ENCODE data around the gene PKN1.

PKN1 gene

GRCh38 chr19:14407605-14408484 lies 25.3 kb upstream of the PKN1 start:
- Histone ChIP-seq H3K9ac (ENCODE audit: low read length) (peak overlapping the region; percentile 45), H3K36me3 (ENCODE audit: control insufficient read depth, insufficient read depth, low read length, severe bottlenecking) (peaks cover 68% of the 10 kb centered on the region), H3K9me3 (ENCODE audit: control insufficient read depth, low read length) (no peaks in the 10 kb centered on the region), H3K4me1 (ENCODE audit: control insufficient read depth, insufficient read depth, low read length) (peaks cover 12% of the 10 kb centered on the region), H3K27me3 (replicated peaks; ENCODE audit: control insufficient read depth, insufficient read depth, low read length) (no peaks in the 10 kb centered on the region), H3K4me3 (ENCODE audit: low read length) (no peak overlapping the region)
- no peak for DNase-seq (ENCODE audit: low read depth)

GRCh38 chr19:14408491-14409145 lies 24.5 kb upstream of the PKN1 start:
- Histone ChIP-seq H3K4me1 (ENCODE audit: control insufficient read depth, insufficient read depth, low read length) (peaks cover 15% of the 10 kb centered on the region), H3K9me3 (ENCODE audit: control insufficient read depth, low read length) (no peaks in the 10 kb centered on the region), H3K9ac (ENCODE audit: low read length) (peak overlapping the region; percentile 45), H3K27me3 (replicated peaks; ENCODE audit: control insufficient read depth, insufficient read depth, low read length) (no peaks in the 10 kb centered on the region), H3K4me3 (ENCODE audit: low read length) (no peak overlapping the region), H3K36me3 (ENCODE audit: control insufficient read depth, insufficient read depth, low read length, severe bottlenecking) (peaks cover 71% of the 10 kb centered on the region)
- DNase-seq (ENCODE audit: low read depth), result no peak

- Histone ChIP-seq H3K4me1 (ENCODE audit: control insufficient read depth, insufficient read depth, low read length) (peaks cover 19% of the 10 kb centered on the region), H3K36me3 (ENCODE audit: control insufficient read depth, insufficient read depth, low read length, severe bottlenecking) (peaks cover 74% of the 10 kb centered on the region), H3K4me3 (ENCODE audit: low read length) (no peak overlapping the region), H3K9ac (ENCODE audit: low read length) (no peak overlapping the region), H3K9me3 (ENCODE audit: control insufficient read depth, low read length) (no peaks in the 10 kb centered on the region), H3K27me3 (replicated peaks; ENCODE audit: control insufficient read depth, insufficient read depth, low read length) (no peaks in the 10 kb centered on the region)
- DNase-seq (ENCODE audit: low read depth), result no peak
Observed at GRCh38 chr19:14409146-14410023, 23.7 kb upstream of the PKN1 start.

- H3K9me3 ChIP-seq (ENCODE audit: control insufficient read depth, low read length), result no peaks in the 10 kb centered on the region
- no peak overlapping the region for H3K4me3 ChIP-seq (ENCODE audit: low read length)
- H3K27me3 ChIP-seq (replicated peaks; ENCODE audit: control insufficient read depth, insufficient read depth, low read length), result no peaks in the 10 kb centered on the region
- DNase-seq (ENCODE audit: low read depth), result no peak
- H3K4me1 ChIP-seq (ENCODE audit: control insufficient read depth, insufficient read depth, low read length), result peaks cover 19% of the 10 kb centered on the region
- no peak overlapping the region for H3K9ac ChIP-seq (ENCODE audit: low read length)
- peaks cover 70% of the 10 kb centered on the region for H3K36me3 ChIP-seq (ENCODE audit: control insufficient read depth, insufficient read depth, low read length, severe bottlenecking)
Observed at GRCh38 chr19:14410091-14411051, 22.7 kb upstream of the PKN1 start.

- Histone ChIP-seq H3K27me3 (replicated peaks; ENCODE audit: control insufficient read depth, insufficient read depth, low read length) (no peaks in the 10 kb centered on the region), H3K9ac (ENCODE audit: low read length) (no peak overlapping the region), H3K4me1 (ENCODE audit: control insufficient read depth, insufficient read depth, low read length) (peaks cover 25% of the 10 kb centered on the region), H3K4me3 (ENCODE audit: low read length) (no peak overlapping the region), H3K36me3 (ENCODE audit: control insufficient read depth, insufficient read depth, low read length, severe bottlenecking) (peaks cover 70% of the 10 kb centered on the region), H3K9me3 (ENCODE audit: control insufficient read depth, low read length) (no peaks in the 10 kb centered on the region)
- DNase-seq (ENCODE audit: low read depth), result no peak
Observed at GRCh38 chr19:14411161-14411937, 21.8 kb upstream of the PKN1 start.

GRCh38 chr19:14411938-14412245 lies 21.2 kb upstream of the PKN1 start:
- H3K9me3 ChIP-seq (ENCODE audit: control insufficient read depth, low read length), result no peaks in the 10 kb centered on the region
- H3K9ac ChIP-seq (ENCODE audit: low read length), result no peak overlapping the region
- no peak overlapping the region for H3K4me3 ChIP-seq (ENCODE audit: low read length)
- no peak for DNase-seq (ENCODE audit: low read depth)
- H3K27me3 ChIP-seq (replicated peaks; ENCODE audit: control insufficient read depth, insufficient read depth, low read length), result no peaks in the 10 kb centered on the region
- peaks cover 64% of the 10 kb centered on the region for H3K36me3 ChIP-seq (ENCODE audit: control insufficient read depth, insufficient read depth, low read length, severe bottlenecking)
- peaks cover 27% of the 10 kb centered on the region for H3K4me1 ChIP-seq (ENCODE audit: control insufficient read depth, insufficient read depth, low read length)

GRCh38 chr19:14412324-14412995 lies 20.6 kb upstream of the PKN1 start:
- no peak overlapping the region for H3K4me3 ChIP-seq (ENCODE audit: low read length)
- no peaks in the 10 kb centered on the region for H3K27me3 ChIP-seq (replicated peaks; ENCODE audit: control insufficient read depth, insufficient read depth, low read length)
- no peaks in the 10 kb centered on the region for H3K9me3 ChIP-seq (ENCODE audit: control insufficient read depth, low read length)
- H3K36me3 ChIP-seq (ENCODE audit: control insufficient read depth, insufficient read depth, low read length, severe bottlenecking), result peaks cover 61% of the 10 kb centered on the region
- peaks cover 32% of the 10 kb centered on the region for H3K4me1 ChIP-seq (ENCODE audit: control insufficient read depth, insufficient read depth, low read length)
- DNase-seq (ENCODE audit: low read depth), result no peak
- no peak overlapping the region for H3K9ac ChIP-seq (ENCODE audit: low read length)

- no peaks in the 10 kb centered on the region for H3K9me3 ChIP-seq (ENCODE audit: control insufficient read depth, low read length)
- no peak for DNase-seq (ENCODE audit: low read depth)
- peaks cover 54% of the 10 kb centered on the region for H3K36me3 ChIP-seq (ENCODE audit: control insufficient read depth, insufficient read depth, low read length, severe bottlenecking)
- H3K4me3 ChIP-seq (ENCODE audit: low read length), result no peak overlapping the region
- peak overlapping the region; percentile 38 for H3K9ac ChIP-seq (ENCODE audit: low read length)
- H3K27me3 ChIP-seq (replicated peaks; ENCODE audit: control insufficient read depth, insufficient read depth, low read length), result no peaks in the 10 kb centered on the region
- H3K4me1 ChIP-seq (ENCODE audit: control insufficient read depth, insufficient read depth, low read length), result peaks cover 35% of the 10 kb centered on the region
Observed at GRCh38 chr19:14412996-14413692, 20.0 kb upstream of the PKN1 start.

GRCh38 chr19:14413693-14414181 lies 19.4 kb upstream of the PKN1 start:
- H3K9ac ChIP-seq (ENCODE audit: low read length), result peak overlapping the region; percentile 38
- H3K4me1 ChIP-seq (ENCODE audit: control insufficient read depth, insufficient read depth, low read length), result peaks cover 29% of the 10 kb centered on the region
- peaks cover 48% of the 10 kb centered on the region for H3K36me3 ChIP-seq (ENCODE audit: control insufficient read depth, insufficient read depth, low read length, severe bottlenecking)
- H3K27me3 ChIP-seq (replicated peaks; ENCODE audit: control insufficient read depth, insufficient read depth, low read length), result no peaks in the 10 kb centered on the region
- peak; percentile 26 for DNase-seq (ENCODE audit: low read depth)
- H3K4me3 ChIP-seq (ENCODE audit: low read length), result no peak overlapping the region
- no peaks in the 10 kb centered on the region for H3K9me3 ChIP-seq (ENCODE audit: control insufficient read depth, low read length)
